Vagina (tissue), 2 donors: ENCODE measurements around the gene ZNF385B. TPM values are rescaled to one million over a fixed set of nuclear protein-coding genes. Genes with fewer than 3 reads are reported as not detected.

Source experiments
- DNase-seq, 2 donors: peaks; one replicate each; pipeline ENCODE4 v3.0.0-alpha.2; 2017; ENCODE audit errors: extremely low spot score in 2 of 2
- H3K27ac ChIP-seq: fragments of 200-600 bp; sonication (generic); one replicate; pipeline ENCODE4 v1.5.1; 2019
- H3K27me3 ChIP-seq: fragments of 200-600 bp; sonication (generic); one replicate; pipeline ENCODE4 v1.5.1; 2019
- H3K36me3 ChIP-seq, 2 donors: fragments of 200-600 bp; sonication (generic); one replicate each; pipeline ENCODE4 v1.5.1; 2017 to 2019
- H3K4me1 ChIP-seq: fragments of 200-600 bp; sonication (generic); one replicate; pipeline ENCODE4 v1.5.1; 2019
- H3K4me3 ChIP-seq, 2 donors: fragments of 200-600 bp; sonication (generic); 1 replicate in 1 of 2; 2 replicates in 1 of 2; pipeline ENCODE4 v1.5.1; 2016 to 2019
- H3K9me3 ChIP-seq: fragments of 200-600 bp; sonication (generic); one replicate; pipeline ENCODE4 v1.5.1; 2019
- CTCF ChIP-seq, 3 experiments: fragments of 450-650 bp in 2 of 3; fragments of 200-600 bp in 1 of 3; sonication (generic) in 1 of 3; IDR thresholded peaks; one replicate each; pipeline ENCODE4 v1.5.1; 2017 to 2019; ENCODE audit warnings: antibody characterized with exemption in 3 of 3, mild to moderate bottlenecking in 2 of 3, moderate library complexity in 2 of 3
- POLR2A ChIP-seq, 2 donors: fragments of 450-650 bp; IDR thresholded peaks; one replicate each; pipeline ENCODE4 v1.6.1; 2017; ENCODE audit warnings: antibody characterized with exemption in 2 of 2, mild to moderate bottlenecking in 2 of 2, moderate library complexity in 2 of 2
- POLR2AphosphoS5 ChIP-seq, 2 donors: sonication (generic); formaldehyde crosslinking; IDR thresholded peaks; one replicate each; pipeline ENCODE4 v1.9.0; 2017; ENCODE audit warnings: antibody characterized with exemption in 2 of 2, mild to moderate bottlenecking in 2 of 2, low read depth in 1 of 2; ENCODE audit not compliant: insufficient read depth in 1 of 2
- intact Hi-C: fragments of 100-400 bp; cut with DNase I; formaldehyde crosslinking; loops from one replicate; pipeline ENCODE4 v1.15.1; 2023
- total RNA-seq: library from RNA; depleted of rRNA; stranded (reverse); fragments of >200 nt; gene quantifications from one replicate; pipeline ENCODE4 v1.2.3, GENCODE V29; 2016

ZNF385B gene
- total RNA-seq, 1 donor from 2014 or later, result 11.5 TPM

- Histone ChIP-seq H3K27me3 (no peaks in the 10 kb centered on the region), H3K9me3 (no peaks in the 10 kb centered on the region), H3K4me3 (no peak overlapping the region), H3K27ac (no peak overlapping the region), H3K4me1 (no peaks in the 10 kb centered on the region), H3K36me3 (no peaks in the 10 kb centered on the region)
- TF ChIP-seq POLR2A (IDR thresholded peaks at IDR 0.05), result no peak
- TF ChIP-seq CTCF (IDR thresholded peaks at IDR 0.05), result no peak
- no peak for TF ChIP-seq POLR2AphosphoS5 (IDR thresholded peaks at IDR 0.05; ENCODE audit: insufficient read depth in 1 of 2, low read depth in 1 of 2)
- DNase-seq, result no peak
- intact Hi-C loops, result no loop called here
Observed at GRCh38 chr2:179654806-179655205, 206.6 kb downstream of the ZNF385B start.

GRCh38 chr2:179652296-179652695 is 209.1 kb downstream of the ZNF385B start:
- no peak overlapping the region for H3K4me3 ChIP-seq
- no peak overlapping the region for H3K27ac ChIP-seq
- H3K4me1 ChIP-seq, result no peaks in the 10 kb centered on the region
- H3K36me3 ChIP-seq, result no peaks in the 10 kb centered on the region
- no peaks in the 10 kb centered on the region for H3K27me3 ChIP-seq
- intact Hi-C loops, result no loop called here
- no peaks in the 10 kb centered on the region for H3K9me3 ChIP-seq
- DNase-seq, result no peak
- no peak for TF ChIP-seq POLR2A (IDR thresholded peaks at IDR 0.05)
- TF ChIP-seq POLR2AphosphoS5 (IDR thresholded peaks at IDR 0.05; ENCODE audit: insufficient read depth in 1 of 2, low read depth in 1 of 2), result no peak
- no peak for TF ChIP-seq CTCF (IDR thresholded peaks at IDR 0.05)

- intact Hi-C loops, result no loop called here
- no peak for DNase-seq
- TF ChIP-seq POLR2A (IDR thresholded peaks at IDR 0.05), result no peak
- no peak for TF ChIP-seq POLR2AphosphoS5 (IDR thresholded peaks at IDR 0.05; ENCODE audit: insufficient read depth in 1 of 2, low read depth in 1 of 2)
- TF ChIP-seq CTCF (IDR thresholded peaks at IDR 0.05), result no peak
Observed at GRCh38 chr2:179650420-179650819, 211.0 kb downstream of the ZNF385B start.

GRCh38 chr2:179646862-179647587 is 214.4 kb downstream of the ZNF385B start:
- TF ChIP-seq CTCF (IDR thresholded peaks at IDR 0.05) (no peak), POLR2AphosphoS5 (IDR thresholded peaks at IDR 0.05; ENCODE audit: insufficient read depth in 1 of 2, low read depth in 1 of 2) (no peak), POLR2A (IDR thresholded peaks at IDR 0.05) (no peak)
- H3K36me3 ChIP-seq, result no peaks in the 10 kb centered on the region
- no peaks in the 10 kb centered on the region for H3K4me1 ChIP-seq
- no peak overlapping the region for H3K4me3 ChIP-seq
- intact Hi-C loops, result no loop called here
- no peaks in the 10 kb centered on the region for H3K27me3 ChIP-seq
- H3K9me3 ChIP-seq, result no peaks in the 10 kb centered on the region
- no peak for DNase-seq
- H3K27ac ChIP-seq, result no peak overlapping the region

More at GRCh38 chr2:179650420-179650819, 211.0 kb downstream of the ZNF385B start:
- no peaks in the 10 kb centered on the region for H3K9me3 ChIP-seq
- H3K4me3 ChIP-seq, result no peak overlapping the region
- no peaks in the 10 kb centered on the region for H3K4me1 ChIP-seq
- H3K36me3 ChIP-seq, result no peaks in the 10 kb centered on the region
- no peak overlapping the region for H3K27ac ChIP-seq
- H3K27me3 ChIP-seq, result no peaks in the 10 kb centered on the region

GRCh38 chr2:179646173-179646769 is 215.1 kb downstream of the ZNF385B start:
- Histone ChIP-seq H3K4me1 (no peaks in the 10 kb centered on the region), H3K27ac (no peak overlapping the region), H3K36me3 (no peaks in the 10 kb centered on the region), H3K27me3 (no peaks in the 10 kb centered on the region), H3K4me3 (no peak overlapping the region), H3K9me3 (no peaks in the 10 kb centered on the region)
- DNase-seq, result no peak
- TF ChIP-seq CTCF (IDR thresholded peaks at IDR 0.05) (no peak), POLR2A (IDR thresholded peaks at IDR 0.05) (no peak), POLR2AphosphoS5 (IDR thresholded peaks at IDR 0.05; ENCODE audit: insufficient read depth in 1 of 2, low read depth in 1 of 2) (no peak)
- intact Hi-C loops, result no loop called here
